LNCAP (cell line): ENCODE results near the gene SS18L1.

Source experiments
- TF ChIP-seq, protein P1 (sequence below): fragments of 450-650 bp; IDR thresholded peaks from 2 replicates; pipeline ENCODE4 v1.5.1; 2017; ENCODE audit warnings: mild to moderate bottlenecking

SS18L1 gene

DNA sequence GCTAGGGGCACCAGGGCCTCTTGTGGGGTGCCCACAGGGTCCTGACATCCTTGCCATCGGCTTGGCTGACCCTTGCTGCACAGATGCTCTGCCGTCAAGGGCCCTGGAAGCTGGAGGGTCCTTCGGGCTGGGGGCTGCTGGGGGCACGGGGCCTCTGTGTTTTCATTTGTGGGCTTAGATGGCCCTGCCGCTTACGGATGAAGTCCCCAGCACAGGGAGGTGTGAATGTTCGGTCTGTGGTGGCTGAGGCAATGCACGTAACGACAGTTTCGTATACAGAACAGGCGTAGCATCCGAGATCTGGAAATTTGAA, 14.5 kb downstream of the SS18L1 start:
- TF ChIP-seq, protein P1, sequence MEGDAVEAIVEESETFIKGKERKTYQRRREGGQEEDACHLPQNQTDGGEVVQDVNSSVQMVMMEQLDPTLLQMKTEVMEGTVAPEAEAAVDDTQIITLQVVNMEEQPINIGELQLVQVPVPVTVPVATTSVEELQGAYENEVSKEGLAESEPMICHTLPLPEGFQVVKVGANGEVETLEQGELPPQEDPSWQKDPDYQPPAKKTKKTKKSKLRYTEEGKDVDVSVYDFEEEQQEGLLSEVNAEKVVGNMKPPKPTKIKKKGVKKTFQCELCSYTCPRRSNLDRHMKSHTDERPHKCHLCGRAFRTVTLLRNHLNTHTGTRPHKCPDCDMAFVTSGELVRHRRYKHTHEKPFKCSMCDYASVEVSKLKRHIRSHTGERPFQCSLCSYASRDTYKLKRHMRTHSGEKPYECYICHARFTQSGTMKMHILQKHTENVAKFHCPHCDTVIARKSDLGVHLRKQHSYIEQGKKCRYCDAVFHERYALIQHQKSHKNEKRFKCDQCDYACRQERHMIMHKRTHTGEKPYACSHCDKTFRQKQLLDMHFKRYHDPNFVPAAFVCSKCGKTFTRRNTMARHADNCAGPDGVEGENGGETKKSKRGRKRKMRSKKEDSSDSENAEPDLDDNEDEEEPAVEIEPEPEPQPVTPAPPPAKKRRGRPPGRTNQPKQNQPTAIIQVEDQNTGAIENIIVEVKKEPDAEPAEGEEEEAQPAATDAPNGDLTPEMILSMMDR = no peak

- TF ChIP-seq, protein P1 = no peak
These were observed 15.0 kb downstream of the SS18L1 start for GRCh38 chr20:62158541-62158940.

DNA sequence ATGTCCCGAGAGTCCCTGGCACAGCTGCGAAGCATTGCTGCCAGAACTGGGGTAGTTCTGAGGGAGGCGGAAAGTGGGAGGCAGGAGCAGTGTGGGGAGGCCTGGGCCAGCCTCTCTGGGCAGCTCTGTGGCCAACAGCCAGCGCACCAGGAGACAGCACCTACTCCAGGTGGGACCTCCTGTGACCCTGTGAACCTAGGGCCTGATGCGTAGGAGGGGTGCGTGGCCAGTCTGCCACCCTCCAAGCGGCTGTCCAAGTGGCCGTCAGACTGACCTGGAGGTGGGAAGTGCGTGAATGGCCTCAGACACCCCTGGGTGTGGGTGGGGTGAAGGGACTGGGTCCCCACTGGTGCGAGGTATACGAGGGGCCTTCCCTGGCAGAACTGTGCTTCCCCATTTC, 15.5 kb downstream of the SS18L1 start:
- TF ChIP-seq, protein P1 = no peak

- TF ChIP-seq, protein P1 = no peak
These were observed 16.3 kb downstream of the SS18L1 start for GRCh38 chr20:62159839-62160238.

GRCh38 chr20:62160253-62160652, 16.7 kb downstream of the SS18L1 start:
- TF ChIP-seq, protein P1 = no peak

GRCh38 chr20:62160876-62161275, 17.3 kb downstream of the SS18L1 start:
- TF ChIP-seq, protein P1 = no peak

- TF ChIP-seq, protein P1 = no peak
These were observed 17.8 kb downstream of the SS18L1 start for GRCh38 chr20:62161347-62161746.

- TF ChIP-seq, protein P1 = no peak
These were observed 19.4 kb downstream of the SS18L1 start for GRCh38 chr20:62162765-62163484.
